Kidney capillary endothelial cell (primary cell): Measurements from ENCODE around the gene OPCML.
A peak's percentile ranks its signal among the peaks of the same experiment; 100 is the strongest.

Source experiments
- DNase-seq: peaks from one replicate; pipeline ENCODE4 v3.0.0-alpha.2; 2018; ENCODE audit warnings: low spot score

OPCML gene

GRCh38 chr11:133072378-133072777 lies 459.9 kb downstream of the OPCML start:
- no peak for DNase-seq

GRCh38 chr11:133070791-133071190 lies 461.5 kb downstream of the OPCML start:
- DNase-seq, result no peak

GRCh38 chr11:133070021-133070713 lies 462.1 kb downstream of the OPCML start:
- no peak for DNase-seq

- DNase-seq, result no peak
Observed at GRCh38 chr11:133065847-133066485, 466.3 kb downstream of the OPCML start.

GRCh38 chr11:133064961-133065360 lies 467.3 kb downstream of the OPCML start:
- no peak for DNase-seq

- DNase-seq, result peak; percentile 87
Observed at GRCh38 chr11:133064152-133064877, 468.0 kb downstream of the OPCML start.

- no peak for DNase-seq
Observed at GRCh38 chr11:133058501-133058900, 473.8 kb downstream of the OPCML start.

- peak; percentile 26 for DNase-seq
Observed at GRCh38 chr11:133053124-133053776, 479.1 kb downstream of the OPCML start.

GRCh38 chr11:133052537-133052936 lies 479.8 kb downstream of the OPCML start:
- no peak for DNase-seq

- DNase-seq, result no peak
Observed at GRCh38 chr11:133049244-133050019, 482.9 kb downstream of the OPCML start.

- DNase-seq, result no peak
Observed at GRCh38 chr11:133048270-133048669, 484.0 kb downstream of the OPCML start.

- no peak for DNase-seq
Observed at GRCh38 chr11:133047771-133048115, 484.6 kb downstream of the OPCML start.

- DNase-seq, result no peak
Observed at GRCh38 chr11:133047036-133047770, 485.1 kb downstream of the OPCML start.

GRCh38 chr11:133046252-133046651 lies 486.0 kb downstream of the OPCML start:
- DNase-seq, result no peak

- DNase-seq, result no peak
Observed at GRCh38 chr11:133041928-133042882, 490.1 kb downstream of the OPCML start.

GRCh38 chr11:133041181-133041580 lies 491.1 kb downstream of the OPCML start:
- DNase-seq, result no peak

- peak; percentile 89 for DNase-seq
Observed at GRCh38 chr11:133040289-133040900, 491.9 kb downstream of the OPCML start.

GRCh38 chr11:133038850-133039249 lies 493.5 kb downstream of the OPCML start:
- no peak for DNase-seq

- no peak for DNase-seq
Observed at GRCh38 chr11:133034929-133035328, 497.4 kb downstream of the OPCML start.

GRCh38 chr11:133029107-133029506 lies 503.2 kb downstream of the OPCML start:
- DNase-seq, result no peak
